NCI-H460 (cell line): Measurements from ENCODE around the gene GOLGA3. TPM values are rescaled to one million over a fixed set of nuclear protein-coding genes. Genes with fewer than 3 reads are reported as not detected.
"Not testable (repeated sequence)": the region's sequence is repeated elsewhere in the genome, so short reads cannot be mapped to it uniquely, and the experiment has no call there.

ENCODE experiments used
- DNase-seq: peaks from one replicate; pipeline ENCODE4 v3.0.0-alpha.2; 2016; ENCODE audit warnings: low read depth; ENCODE audit errors: extremely low read depth
- total RNA-seq: library from RNA; depleted of rRNA; stranded (reverse); fragments of >200 nt; shearing (Covaris generic); gene quantifications from 2 replicates; pipeline ENCODE4 v1.2.3, GENCODE V29; 2014

The GOLGA3 gene
- total RNA-seq, 1 experiment from 2014 or later, result 47.5 TPM

DNA sequence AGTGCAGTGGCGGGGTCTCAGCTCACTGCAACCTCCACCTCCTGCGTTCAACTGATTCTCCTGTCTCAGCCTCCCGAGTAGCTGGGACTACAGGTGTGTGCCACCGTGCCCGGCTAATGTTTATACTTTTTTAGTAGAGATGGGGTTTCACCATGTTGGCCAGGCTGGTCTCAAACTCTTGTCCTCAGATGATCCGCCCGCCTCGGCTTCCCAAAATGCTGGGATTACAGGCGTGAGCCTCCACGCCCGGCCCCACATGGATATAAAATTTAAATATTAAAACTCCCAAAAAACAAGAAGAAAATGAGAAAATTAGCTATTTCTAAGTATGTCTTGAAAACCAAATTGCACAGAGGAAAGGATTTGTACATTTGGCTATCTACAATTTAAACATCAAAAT, 16.0 kb upstream of the GOLGA3 start:
- not testable (repeated sequence) for DNase-seq

GRCh38 chr12:132842449-132843045, 13.9 kb upstream of the GOLGA3 start:
- no peak for DNase-seq

- no peak for DNase-seq
These were observed 12.5 kb upstream of the GOLGA3 start for GRCh38 chr12:132841151-132841550.

DNA sequence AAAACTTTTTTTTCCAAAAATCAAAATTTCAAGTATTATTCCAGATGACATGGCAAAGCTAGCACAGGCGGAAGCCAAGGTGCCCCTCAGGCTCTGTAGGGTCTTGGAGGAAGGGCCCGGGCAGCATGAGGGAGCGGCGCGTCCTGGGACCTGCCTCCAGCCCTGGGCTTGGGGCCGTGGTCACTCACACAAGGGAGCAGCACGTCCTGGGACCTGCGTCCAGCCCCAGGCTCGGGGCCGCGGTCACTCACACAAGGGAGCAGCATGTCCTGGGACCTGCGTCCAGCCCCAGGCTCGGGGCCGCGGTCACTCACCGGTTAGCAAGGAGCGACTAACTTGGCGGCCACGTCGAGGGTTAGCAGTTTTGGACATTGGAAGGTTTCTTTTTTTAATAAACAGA, 11.9 kb upstream of the GOLGA3 start:
- no peak for DNase-seq

DNA sequence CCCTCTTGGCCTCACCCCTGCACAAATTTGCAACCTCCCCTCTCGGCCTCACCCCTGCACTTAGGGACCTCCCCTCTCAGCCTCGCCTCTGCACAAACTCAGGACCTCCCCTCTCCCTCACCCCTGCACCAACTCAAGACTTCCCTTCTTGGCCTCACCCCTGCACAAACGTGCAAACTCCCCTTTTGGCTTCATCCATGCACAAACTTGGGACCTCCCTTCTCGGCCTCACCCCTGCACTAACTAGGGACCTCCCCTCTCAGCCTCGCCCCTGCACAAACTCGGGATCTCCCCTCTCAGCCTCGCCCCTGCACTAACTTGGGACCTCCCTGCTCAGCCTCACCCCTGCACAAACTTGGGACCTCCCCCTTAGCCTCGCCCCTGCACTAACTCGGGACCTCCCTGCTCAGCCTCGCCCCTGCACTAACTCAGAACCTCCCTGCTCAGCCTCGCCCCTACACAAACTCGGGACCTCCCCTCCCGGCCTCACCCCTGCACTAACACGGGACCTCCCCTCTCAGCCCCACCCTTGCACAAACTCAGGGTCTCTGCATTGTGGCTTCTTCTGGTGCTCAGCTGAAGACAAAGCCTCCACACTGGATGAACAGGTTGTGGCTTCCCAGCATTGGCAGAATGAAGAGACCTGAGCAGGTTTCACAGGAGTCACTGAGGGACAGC, 11.0 kb upstream of the GOLGA3 start:
- no peak for DNase-seq

GRCh38 chr12:132838410-132839080, 9.9 kb upstream of the GOLGA3 start:
- no peak for DNase-seq

- DNase-seq, result no peak
These were observed 9.2 kb upstream of the GOLGA3 start for GRCh38 chr12:132837693-132838409.

DNA sequence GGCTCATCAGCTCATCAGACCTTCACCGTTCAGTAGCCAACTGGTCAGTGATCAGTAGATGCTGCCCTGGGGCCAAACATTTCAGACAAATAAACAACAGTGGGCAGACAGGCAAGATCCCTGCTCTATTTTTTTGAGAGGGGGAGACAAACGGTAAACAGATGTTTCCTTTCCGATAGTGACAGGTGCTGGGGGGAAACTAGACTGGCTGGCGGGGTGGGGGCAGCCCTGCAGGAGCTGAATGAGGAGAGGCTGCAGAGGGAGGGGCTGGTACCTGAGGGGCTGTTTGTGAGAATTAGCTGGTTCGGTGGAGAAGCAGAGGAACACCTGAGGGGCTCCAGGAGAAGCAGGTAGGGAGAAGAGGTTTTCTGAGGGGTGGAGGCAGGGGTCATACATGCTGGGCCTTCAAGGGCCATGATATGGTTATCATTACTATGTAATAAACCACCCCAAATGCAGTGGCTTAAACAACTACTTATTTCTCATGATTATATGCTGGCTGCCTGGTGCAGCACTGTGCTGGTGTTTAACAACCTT, 8.2 kb upstream of the GOLGA3 start:
- no peak for DNase-seq

DNA sequence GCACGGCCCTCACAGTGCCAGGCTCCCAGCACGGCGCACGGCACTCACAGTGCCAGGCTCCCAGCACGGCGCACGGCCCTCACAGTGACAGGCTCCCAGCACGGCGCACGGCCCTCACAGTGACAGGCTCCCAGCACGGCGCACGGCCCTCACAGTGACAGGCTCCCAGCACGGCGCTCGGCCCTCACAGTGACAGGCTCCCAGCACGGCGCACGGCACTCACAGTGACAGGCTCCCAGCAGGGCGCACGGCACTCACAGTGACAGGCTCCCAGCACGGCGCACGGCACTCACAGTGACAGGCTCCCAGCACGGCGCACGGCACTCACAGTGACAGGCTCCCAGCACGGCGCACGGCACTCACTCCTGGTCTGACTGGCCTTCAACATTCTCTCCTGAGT, 7.6 kb upstream of the GOLGA3 start:
- DNase-seq, result not testable (repeated sequence)

GRCh38 chr12:132835076-132836025, 6.7 kb upstream of the GOLGA3 start:
- no peak for DNase-seq

- DNase-seq, result no peak
These were observed 5.6 kb upstream of the GOLGA3 start for GRCh38 chr12:132834181-132834711.

GRCh38 chr12:132833341-132833740, 4.7 kb upstream of the GOLGA3 start:
- DNase-seq, result no peak

DNA sequence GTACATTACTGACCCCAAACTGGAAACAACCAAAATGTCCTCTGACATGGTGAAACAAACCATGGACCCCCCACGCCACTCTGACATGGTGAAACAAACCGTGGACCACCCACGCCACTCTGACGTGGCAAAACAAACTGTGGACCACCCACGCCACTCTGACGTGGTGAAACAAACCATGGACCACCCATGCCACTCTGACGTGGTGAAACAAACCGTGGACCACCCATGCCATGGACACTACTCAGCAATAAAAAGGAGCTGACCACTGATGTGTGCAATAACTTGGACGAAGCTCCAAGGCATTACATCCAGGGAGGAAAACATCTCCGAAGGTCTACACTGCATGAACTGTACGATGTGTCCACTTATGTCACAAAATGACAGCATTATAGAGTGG, 3.1 kb upstream of the GOLGA3 start:
- no peak for DNase-seq

DNA sequence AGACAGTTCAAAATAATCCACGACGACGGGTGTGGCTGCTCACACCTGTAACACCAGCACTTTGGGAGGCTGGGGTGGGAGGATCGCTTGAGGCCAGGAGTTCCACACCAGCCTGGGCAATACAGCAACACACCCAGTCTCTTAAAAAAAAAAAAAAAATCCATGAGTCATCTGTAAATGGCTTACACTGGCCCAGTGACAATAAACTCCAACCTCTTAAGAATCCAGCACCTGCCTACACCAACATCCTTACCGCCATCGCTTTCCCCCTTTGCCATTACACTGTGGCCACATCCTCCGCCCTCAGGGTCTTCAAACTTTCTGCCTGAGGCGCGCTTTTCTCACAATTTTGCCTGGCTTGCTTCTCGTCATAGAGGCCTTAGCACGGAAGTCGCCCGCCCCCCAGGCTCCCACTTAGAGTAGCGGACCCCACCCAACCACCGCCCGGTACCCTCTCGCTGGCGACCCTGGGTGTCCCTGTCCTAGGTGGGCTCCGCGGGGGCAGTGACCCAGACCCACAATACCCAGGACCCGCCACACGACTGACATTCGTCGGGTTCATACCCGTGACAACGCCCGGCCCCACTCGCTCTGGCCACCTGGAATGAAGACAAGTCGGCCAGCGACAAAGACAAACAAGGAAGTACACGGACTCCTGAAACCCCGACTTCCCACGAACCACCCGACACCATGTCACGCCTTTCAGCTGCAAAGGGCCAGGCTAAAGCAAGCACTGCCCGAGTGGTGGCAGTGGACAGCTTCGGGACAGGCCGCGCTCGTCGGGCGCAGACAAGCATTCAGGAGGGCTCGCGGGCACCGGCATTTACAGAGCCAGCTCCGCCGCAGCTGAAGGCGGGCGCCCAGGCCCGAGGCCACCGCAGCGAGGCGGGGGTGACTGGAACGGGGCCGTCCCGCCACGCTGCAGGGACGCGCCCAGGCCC, 636 bp downstream of the GOLGA3 start:
- DNase-seq, result peak; percentile 17

DNA sequence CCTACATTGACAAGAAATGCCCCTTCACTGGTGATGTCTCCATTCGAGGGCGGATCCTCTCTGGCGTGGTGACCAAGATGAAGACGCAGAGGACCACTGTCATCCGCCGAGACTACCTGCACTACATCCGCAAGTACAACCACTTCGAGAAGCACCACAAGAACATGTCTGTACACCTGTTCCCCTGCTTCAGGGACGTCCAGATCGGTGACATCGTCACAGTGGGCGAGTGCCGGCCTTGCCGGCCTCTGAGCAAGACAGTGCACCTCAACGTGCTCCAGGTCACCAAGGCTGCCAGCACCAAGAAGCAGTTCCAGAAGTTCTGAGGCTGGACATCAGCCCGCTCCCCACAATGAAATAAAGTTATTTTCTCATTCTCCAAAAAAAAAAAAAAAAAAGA, 2.8 kb downstream of the GOLGA3 start:
- no peak for DNase-seq

DNA sequence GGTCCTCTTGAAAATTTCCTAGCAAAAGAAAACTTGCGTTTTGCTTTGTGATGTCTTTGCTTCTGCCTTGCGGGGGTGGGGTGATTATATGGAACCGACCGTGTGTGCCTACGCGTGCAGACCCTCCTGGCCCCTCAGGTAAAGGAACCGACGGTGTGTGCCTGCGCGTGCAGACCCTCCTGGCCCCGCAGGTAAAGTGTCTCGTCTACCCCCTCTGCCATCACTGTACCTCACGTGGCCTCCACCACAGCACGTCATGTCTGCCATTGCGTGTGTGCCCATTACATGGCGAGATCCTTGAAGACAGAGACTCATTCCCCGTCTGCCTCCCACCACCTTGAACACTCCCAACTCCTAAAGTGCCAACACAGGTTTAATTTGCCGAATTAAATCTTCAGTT, 3.6 kb downstream of the GOLGA3 start:
- DNase-seq, result no peak

DNA sequence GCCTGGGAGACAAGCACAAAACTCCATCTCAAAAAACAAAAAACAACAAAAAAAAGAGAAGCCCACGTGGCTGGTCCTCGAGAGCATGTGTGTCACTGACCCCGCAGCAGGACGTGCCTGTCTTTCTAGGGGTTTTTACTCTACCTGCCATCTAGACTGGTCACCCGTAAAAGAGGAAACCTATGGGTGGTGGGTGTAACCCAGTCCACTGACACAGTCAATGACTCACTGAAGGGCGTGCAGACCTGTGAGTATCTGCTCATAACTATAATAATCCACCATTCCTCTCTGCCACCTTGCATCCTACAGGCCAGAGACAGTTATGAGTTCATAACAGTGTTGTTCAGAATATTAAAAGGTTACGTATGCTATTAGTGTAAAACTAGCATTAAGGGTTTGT, 4.6 kb downstream of the GOLGA3 start:
- DNase-seq, result no peak

DNA sequence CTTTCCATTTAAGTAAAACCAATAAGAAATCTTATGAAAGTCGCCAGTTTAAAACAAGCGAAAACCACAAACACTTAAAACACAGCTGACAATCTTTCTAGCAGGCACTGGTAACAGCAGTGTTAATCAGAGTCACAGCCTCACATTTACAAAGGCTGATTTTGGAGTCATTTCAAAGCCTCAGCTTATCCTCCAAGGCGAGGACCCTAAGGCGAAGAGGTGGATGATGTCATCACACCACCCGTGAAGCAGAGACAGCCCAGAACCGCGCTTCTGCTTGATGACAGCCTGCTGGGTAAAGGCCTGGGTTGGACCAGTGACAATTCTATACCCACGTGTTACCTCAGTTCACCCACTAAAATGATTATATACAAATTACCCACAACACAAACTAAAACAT, 10.1 kb downstream of the GOLGA3 start:
- DNase-seq, result no peak

DNA sequence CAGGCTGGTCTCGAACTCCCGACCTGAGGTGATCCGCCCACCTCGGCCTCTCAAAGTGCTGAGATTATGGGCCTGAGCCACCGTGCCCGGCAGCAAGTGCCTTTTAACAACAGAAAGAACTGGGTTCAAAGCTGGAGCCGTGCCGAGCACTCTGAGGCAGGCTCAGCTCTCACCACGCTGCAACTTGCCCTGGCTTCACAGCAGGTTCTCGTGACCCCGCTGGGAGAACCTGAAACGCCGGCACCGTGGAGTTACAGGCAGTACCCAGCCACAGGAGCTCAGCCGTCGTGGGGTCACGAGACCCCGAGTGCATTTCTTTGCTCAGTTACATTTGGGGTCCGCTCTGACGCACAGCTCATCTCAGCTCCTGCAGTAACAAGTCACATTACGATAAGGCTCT, 14.4 kb downstream of the GOLGA3 start:
- no peak for DNase-seq
